HG03039 (cell line): ENCODE results near the gene BMPR2.
"Not testable (repeated sequence)": the region's sequence is repeated elsewhere in the genome, so short reads cannot be mapped to it uniquely, and the experiment has no call there.

ENCODE experiments used
- ATAC-seq: cut with Tn5 transposase; IDR thresholded peaks from one replicate; pipeline ENCODE4 v1.9.1; 2021; ENCODE audit warnings: mild to moderate bottlenecking, moderate library complexity; ENCODE audit not compliant: unreplicated experiment

The BMPR2 gene

DNA sequence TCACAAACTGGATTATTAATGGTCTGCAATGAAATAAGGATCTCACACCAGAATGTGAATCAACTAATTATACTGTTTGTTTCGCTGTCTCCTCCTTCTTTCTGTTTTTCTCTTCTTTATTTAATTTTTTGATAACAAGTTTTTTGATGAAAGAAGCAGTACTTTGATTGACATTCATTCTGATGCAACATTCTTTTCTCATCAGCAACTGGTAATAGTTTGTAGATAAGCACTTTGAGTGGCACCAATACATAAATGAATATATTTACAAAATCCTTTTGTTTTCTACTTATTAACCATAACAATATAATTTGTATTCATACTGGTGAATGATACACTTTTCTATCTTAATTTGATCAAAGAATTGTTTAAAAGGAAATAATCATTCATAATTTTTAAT, 143.3 kb downstream of the BMPR2 start:
- ATAC-seq, result no peak

GRCh38 chr2:202521470-202521869, 145.3 kb downstream of the BMPR2 start:
- no peak for ATAC-seq

- ATAC-seq, result no peak
These were observed 153.3 kb downstream of the BMPR2 start for GRCh38 chr2:202529389-202529788.

DNA sequence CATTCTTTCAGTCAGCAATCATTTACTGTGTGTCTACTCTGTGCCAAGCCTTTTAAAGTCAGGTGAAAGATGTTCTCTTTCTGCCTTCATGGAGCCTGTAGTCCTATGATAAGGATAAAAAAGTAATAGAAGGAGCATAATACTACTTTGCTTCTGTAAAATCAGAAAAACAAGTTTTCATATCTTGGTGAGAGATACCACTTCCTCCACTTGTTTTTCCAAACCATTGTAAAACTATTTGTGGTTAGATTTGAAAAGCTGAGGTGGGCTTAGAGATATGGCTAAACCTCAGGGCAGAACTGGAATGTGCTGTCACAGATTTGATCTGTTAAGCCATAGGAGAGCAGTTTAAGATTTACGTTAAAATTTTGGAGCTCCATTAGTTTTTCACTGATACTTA, 153.9 kb downstream of the BMPR2 start:
- no peak for ATAC-seq

DNA sequence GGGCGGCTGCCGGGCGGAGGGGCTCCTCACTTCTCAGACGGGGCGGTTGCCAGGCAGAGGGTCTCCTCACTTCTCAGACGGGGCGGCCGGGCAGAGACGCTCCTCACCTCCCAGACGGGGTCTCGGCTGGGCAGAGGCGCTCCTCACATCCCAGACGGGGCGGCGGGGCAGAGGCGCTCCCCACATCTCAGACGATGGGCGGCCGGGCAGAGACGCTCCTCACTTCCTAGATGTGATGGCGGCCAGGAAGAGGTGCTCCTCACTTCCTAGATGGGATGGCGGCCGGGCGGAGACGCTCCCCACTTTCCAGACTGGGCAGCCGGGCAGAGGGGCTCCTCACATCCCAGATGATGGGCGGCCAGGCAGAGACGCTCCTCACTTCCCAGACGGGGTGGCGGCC, 159.2 kb downstream of the BMPR2 start:
- not testable (repeated sequence) for ATAC-seq

GRCh38 chr2:202541137-202541536, 165.0 kb downstream of the BMPR2 start:
- ATAC-seq, result no peak

- no peak for ATAC-seq
These were observed 166.0 kb downstream of the BMPR2 start for GRCh38 chr2:202542142-202542541.

GRCh38 chr2:202545523-202545922, 169.4 kb downstream of the BMPR2 start:
- no peak for ATAC-seq

GRCh38 chr2:202545931-202546330, 169.8 kb downstream of the BMPR2 start:
- no peak for ATAC-seq

DNA sequence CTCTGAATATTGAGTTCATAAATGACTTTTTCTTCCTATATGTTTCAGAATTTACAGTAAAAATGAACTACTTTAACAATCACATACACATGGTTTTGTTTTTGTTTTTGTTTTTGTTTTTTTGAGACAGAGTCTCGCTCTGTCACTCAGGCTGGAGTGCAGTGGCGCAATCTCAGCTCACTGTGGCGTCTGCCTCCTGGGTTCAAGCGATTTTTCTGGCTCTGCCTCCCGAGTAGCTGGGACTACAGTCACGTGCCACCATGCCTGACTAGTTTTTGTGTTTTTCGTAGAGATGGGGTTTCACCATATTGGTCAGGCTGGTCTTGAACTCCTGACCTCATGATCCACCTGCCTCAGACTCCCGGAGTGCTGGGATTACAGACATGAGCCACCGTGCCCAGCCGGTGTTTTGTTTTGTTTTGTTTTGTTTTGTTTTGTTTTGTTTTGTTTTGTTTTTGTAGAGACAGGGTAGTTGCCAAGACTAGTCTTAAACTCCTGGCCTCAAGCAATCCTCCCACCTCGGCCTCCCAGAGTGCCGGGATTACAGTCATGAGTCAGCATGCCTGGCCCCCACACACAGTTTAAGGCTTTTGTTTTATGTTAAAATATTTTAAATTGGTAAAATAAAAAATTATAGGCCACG, 170.5 kb downstream of the BMPR2 start:
- ATAC-seq, result not testable (repeated sequence)

DNA sequence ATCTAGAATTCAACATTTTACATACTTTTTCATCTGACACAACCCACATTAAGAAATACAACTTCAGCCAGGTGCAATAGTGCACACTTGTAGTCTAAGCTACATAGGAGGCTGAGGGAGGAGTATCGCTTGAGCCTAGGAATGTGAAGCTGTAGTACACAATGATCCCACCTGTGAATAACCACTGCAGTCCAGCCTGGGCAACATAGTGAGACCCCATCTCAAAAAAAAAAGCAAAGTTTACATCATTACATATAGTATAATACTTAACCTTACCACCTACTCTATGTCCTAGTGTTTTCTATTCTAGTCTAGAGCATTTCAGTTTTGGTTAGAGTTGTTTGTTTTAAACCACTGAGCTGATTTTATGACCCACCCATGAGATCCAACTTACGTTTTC, 172.1 kb downstream of the BMPR2 start:
- ATAC-seq, result no peak

- not testable (repeated sequence) for ATAC-seq
These were observed 174.9 kb downstream of the BMPR2 start for GRCh38 chr2:202551000-202551399.

DNA sequence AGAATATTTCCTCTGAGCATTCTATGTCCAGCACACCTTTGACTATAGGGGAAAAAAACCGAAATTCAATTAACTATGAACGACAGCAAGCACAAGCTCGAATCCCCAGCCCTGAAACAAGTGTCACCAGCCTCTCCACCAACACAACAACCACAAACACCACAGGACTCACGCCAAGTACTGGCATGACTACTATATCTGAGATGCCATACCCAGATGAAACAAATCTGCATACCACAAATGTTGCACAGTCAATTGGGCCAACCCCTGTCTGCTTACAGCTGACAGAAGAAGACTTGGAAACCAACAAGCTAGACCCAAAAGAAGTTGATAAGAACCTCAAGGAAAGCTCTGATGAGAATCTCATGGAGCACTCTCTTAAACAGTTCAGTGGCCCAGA, 179.2 kb downstream of the BMPR2 start:
- ATAC-seq, result no peak

DNA sequence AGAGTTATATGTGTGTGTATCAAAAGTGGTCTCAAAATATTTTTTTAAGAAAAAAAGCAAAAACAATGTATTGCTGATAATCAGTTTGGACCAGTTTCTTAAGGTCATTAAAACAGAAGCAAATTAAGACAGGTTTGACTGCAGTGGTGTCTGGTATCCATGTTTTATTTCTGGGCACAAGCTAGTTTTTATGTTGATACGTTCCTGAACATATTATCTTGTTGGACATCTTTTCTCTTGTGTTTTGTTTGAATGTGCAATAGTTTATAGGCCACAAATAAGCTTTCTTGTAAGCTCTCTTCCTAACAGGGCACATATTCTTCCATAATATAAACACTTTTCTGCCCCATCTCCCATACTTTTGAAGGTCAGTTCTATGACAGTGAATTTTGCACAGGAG, 184.1 kb downstream of the BMPR2 start:
- ATAC-seq, result no peak

DNA sequence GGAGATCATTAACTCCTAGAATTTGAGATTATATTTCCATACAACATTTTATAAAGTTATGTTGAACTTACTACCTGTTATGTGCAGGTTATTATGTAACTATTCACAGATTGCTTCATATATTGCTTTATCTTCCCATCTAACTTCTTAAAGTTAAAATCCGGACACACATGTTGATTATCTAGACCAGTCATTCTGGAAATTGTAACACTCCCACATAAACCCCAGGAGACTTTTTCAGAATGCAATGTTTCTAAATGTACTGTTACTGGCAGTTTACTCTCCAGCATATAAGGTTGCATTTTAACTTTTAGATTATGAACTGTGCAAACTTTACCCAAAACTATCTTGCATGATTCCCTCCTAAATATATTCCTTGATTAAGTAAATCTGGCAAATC, 188.1 kb downstream of the BMPR2 start:
- no peak for ATAC-seq

DNA sequence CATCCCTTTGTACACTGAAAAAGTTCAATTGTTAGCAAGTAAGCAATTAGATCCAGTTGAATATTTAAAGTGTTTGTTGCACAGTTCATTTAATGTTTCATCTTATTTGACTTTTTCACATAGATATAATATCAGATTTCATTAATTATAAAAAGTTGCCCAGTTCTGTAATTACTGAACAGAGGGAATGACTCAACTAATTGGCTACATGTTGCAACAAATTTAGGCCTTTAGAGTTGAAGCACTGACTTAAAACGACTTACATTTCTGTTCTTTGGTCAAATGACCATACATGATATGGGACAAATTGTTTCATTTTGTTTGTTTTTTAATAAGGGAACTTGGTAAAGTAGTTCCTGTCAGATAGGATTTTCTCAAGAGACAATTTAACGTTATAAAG, 190.2 kb downstream of the BMPR2 start:
- ATAC-seq, result no peak

- no peak for ATAC-seq
These were observed 198.4 kb downstream of the BMPR2 start for GRCh38 chr2:202574541-202574940.

- ATAC-seq, result not testable (repeated sequence)
These were observed 199.1 kb downstream of the BMPR2 start for GRCh38 chr2:202575194-202575593.

DNA sequence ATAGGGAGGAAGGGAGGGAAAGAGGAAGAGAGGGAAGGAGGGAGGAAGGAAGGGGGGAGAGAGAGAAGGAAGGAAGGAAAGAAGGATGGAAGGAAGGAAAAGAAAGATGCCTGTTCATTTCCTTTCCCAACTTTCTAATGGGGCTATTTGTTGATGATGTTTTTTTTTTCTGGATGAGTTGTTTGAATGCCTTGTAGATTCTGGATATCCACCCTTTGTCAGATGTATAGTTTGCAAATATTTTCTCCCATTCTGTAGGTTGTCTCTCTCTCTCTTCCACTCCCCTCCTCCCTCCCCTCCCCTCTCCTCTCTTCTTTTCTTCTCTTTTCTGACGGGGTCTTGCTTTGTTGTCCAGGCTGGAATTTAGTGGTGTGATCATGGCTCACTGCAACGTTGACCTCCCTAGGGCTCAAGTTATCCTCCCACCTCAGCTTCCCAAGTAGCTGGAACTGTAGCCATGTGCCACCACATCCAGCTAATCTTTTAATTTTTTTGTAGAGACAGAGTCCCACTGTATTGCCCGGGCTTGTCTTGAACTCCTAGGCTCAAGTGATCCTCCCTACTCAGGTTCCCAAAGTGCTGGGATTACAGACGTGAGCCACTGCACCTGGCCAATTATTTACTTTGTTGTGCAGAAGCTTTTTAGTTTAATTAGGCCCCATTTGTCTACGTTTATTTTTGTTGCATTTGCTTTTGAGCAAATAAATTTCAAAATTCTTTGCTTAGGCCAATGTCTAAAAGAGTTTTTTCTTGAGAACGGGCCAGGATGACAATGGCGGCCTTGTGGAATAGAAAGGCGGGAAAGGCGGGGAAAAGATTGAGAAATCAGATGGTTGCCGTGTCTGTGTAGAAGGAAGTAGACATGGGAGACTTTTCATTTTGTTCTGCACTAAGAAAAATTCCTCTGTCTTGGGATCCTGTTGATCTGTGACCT, 201.4 kb downstream of the BMPR2 start:
- ATAC-seq, result no peak

GRCh38 chr2:202582846-202583245, 206.7 kb downstream of the BMPR2 start:
- not testable (repeated sequence) for ATAC-seq

DNA sequence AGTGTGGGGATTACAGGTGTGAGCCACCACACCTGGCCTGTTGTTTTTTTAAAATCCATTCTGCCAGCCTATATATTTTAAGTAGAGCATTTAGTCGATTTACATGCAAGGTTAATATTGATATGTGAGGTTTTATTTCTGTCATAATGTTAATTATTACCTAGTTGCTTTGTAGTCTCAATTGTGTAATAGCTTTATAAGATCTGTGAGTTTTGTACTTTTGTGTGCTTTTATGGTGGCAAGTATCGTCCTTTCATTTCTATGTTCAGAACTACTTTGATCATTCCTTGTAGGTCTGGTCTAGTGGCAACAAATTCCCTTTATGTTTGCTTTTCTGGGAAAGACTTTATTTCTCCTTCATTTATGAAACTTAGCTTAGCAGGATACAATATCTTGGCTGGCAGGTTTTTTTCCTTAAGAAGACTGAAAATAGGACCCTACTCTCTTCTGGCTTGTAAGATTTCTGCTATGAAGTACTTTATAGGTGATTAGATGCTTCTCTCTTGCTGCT, 207.6 kb downstream of the BMPR2 start:
- ATAC-seq, result no peak
